C4-2B (cell line): Measurements from ENCODE around the gene GABRG3.

Experiments
- H3K27ac ChIP-seq: fragments of 450-650 bp; 2 replicates; pipeline ENCODE4 v1.5.1; 2017
- ZFX ChIP-seq: fragments of 450-650 bp; IDR thresholded peaks from 2 replicates; pipeline ENCODE4 v1.6.1; 2017
- TF ChIP-seq, protein P1 (sequence below): fragments of 450-650 bp; conservative IDR thresholded peaks from 2 replicates; pipeline ENCODE4 v1.5.1; 2017; ENCODE audit warnings: mild to moderate bottlenecking

Gene GABRG3

DNA sequence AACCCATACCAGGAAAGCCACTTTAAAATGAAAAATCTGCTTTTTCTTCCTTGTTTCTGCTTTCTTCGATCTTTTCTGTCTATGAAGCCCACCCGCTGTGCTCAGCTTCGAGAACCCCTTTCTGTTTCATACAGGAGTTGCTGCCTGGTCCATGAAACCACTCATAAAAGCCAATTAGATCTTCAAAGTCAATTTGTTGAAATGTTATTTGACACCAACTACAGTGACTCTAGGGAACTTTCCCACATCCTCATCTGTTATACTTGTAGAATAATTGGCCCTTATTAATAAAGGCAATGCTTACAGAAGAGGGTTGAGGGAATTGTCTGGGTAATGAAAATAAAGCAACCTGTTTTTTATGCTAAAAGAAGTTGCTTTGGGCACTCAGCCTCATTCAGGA, 604.5 kb downstream of the GABRG3 start:
- TF ChIP-seq ZFX: no peak
- TF ChIP-seq, protein P1, sequence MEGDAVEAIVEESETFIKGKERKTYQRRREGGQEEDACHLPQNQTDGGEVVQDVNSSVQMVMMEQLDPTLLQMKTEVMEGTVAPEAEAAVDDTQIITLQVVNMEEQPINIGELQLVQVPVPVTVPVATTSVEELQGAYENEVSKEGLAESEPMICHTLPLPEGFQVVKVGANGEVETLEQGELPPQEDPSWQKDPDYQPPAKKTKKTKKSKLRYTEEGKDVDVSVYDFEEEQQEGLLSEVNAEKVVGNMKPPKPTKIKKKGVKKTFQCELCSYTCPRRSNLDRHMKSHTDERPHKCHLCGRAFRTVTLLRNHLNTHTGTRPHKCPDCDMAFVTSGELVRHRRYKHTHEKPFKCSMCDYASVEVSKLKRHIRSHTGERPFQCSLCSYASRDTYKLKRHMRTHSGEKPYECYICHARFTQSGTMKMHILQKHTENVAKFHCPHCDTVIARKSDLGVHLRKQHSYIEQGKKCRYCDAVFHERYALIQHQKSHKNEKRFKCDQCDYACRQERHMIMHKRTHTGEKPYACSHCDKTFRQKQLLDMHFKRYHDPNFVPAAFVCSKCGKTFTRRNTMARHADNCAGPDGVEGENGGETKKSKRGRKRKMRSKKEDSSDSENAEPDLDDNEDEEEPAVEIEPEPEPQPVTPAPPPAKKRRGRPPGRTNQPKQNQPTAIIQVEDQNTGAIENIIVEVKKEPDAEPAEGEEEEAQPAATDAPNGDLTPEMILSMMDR: no peak

GRCh38 chr15:27576576-27576975, 605.6 kb downstream of the GABRG3 start:
- H3K27ac ChIP-seq: no peak overlapping the region
- no peak for TF ChIP-seq ZFX
- TF ChIP-seq, protein P1: no peak

More for the DNA sequence above, 604.5 kb downstream of the GABRG3 start:
- no peak overlapping the region for H3K27ac ChIP-seq

- TF ChIP-seq, protein P1: no peak
- TF ChIP-seq ZFX: no peak
- no peak overlapping the region for H3K27ac ChIP-seq
These were observed 608.8 kb downstream of the GABRG3 start for GRCh38 chr15:27579738-27580137.

- TF ChIP-seq ZFX: no peak
- TF ChIP-seq, protein P1: no peak
These were observed 611.9 kb downstream of the GABRG3 start for GRCh38 chr15:27582726-27583410.

GRCh38 chr15:27583651-27584050, 612.7 kb downstream of the GABRG3 start:
- TF ChIP-seq, protein P1: no peak
- no peak for TF ChIP-seq ZFX
- H3K27ac ChIP-seq: no peak overlapping the region

More at GRCh38 chr15:27582726-27583410, 611.9 kb downstream of the GABRG3 start:
- no peak overlapping the region for H3K27ac ChIP-seq

DNA sequence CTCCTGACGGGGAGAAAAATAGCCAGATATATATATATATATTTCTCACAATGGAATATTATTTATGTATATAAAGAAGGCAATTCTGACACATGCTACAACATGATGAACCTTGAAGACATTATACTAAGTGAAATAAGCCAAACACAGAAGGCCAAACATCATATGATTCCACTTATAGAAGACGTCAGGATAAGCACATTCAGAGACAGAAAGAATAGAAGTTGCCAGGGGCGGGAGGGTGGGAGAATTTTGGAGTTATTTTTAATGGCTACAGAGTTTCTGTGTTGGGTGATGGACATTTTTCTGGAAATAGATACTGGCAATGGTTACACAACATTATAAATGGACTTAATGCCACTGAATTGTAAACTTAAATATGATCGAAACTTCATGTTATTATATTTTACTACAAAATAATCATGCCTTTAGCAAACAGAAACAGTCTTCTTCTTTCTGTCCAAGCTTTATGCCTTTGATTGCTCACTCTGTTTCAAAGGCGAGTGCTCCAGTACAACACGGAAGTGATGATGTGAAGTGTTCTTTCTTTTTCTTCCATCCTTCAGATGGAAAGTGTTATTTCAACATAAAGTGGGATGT, 614.2 kb downstream of the GABRG3 start:
- no peak for TF ChIP-seq ZFX
- TF ChIP-seq, protein P1: no peak

DNA sequence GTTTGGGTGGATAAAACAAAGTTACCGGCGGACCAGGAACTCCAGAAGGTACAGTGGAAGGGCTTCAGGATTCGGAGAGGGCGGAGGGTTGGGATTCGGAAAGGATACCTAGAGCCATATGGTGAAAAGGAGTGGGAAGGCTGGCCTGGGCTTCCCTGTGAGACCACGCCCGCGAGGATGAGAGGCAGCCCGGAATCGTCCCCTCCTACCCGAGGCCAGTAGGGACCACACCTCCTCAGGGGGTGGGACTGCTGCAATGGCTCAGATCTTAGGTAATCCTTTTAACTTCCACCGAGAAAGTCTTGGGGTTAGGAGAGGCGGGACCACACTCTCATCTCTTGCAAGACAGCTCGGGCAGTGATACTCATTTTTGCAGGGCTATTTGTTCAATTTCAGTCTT, 616.8 kb downstream of the GABRG3 start:
- TF ChIP-seq ZFX: no peak
- TF ChIP-seq, protein P1: no peak
- H3K27ac ChIP-seq: no peak overlapping the region

More for the DNA sequence above, 614.2 kb downstream of the GABRG3 start:
- no peak overlapping the region for H3K27ac ChIP-seq
